ENCODE results near the gene RELL1.
"Not testable (repeated sequence)": the region's sequence is repeated elsewhere in the genome, so short reads cannot be mapped to it uniquely, and the experiment has no call there.

Gene RELL1

DNA sequence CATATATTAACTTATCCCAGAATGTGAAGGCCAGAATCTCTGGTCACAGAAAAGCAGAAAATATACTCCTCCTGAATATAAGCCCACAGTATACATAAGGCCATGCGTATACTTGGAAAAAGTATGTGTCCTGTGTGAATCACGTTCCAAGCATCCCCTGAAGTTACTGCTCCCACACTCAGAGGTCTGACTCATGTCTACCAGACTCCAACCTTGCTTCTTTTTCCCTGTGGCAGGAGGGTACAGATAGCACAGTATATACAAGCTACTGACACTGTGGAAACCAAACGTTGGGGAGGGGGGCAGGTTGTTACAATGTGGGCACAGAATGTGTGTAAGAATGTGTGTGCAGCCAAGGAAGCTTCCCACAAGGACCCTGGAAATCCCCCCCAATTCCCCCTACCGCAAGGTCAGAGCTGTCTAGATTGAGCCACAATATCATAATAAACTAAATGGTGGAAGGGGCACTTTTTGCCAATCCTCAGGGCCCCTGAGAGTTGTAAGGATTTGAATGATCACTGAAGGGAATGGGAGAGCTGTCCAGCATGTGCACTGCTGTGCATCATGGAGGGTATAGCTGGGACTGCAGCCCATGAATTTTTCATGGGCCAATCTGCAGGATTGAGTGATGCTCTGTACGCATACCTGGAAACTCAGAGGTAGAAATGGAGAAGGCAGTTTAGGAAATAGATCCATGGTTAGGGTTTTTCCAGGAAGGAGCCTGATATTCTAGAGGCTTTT lies 7.4 kb upstream of the RELL1 start:
- FAIRE-seq, result no peak
- DNase-seq (ENCODE audit: extremely low spot score, insufficient read length, low read depth), result no peak

DNA sequence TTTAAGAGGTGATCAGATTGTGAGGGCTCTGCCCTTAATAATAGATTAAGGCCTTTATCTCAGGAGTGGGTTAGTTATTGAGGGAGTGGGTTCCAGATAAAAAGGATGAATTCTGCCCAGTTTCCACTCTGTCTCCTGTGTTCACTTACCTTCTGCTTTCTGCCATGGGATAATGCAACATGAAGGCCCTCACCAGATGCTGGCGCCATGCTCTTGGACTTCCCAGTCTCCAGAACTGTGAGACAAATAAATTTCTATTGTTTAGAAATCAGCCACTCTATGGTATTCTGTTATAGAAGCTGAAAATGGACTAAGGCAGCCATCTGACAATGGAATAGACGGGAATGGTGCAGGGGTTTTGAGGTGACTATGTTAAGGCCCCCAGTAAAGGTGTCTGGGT lies 6.9 kb upstream of the RELL1 start:
- DNase-seq (ENCODE audit: extremely low spot score, insufficient read length, low read depth) (no peak), FAIRE-seq (no peak)

DNA sequence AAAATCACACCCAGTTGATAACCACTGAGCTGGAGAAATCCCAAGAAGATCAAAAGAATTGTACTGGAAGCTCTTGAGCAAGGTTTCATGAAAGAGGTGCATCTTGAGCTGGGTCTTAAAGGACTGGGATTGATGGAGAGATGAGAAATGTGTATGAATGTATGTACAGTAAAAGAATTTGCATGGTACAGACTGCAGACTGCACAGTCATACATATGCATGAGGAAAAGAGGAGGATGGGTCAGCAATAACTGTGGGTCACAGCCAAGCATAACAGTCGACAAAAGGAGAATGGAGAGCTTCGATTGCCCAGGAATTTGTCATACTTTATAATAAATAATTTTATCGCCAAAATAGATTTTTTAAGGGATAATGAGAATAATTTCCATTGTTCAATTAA lies 4.8 kb upstream of the RELL1 start:
- FAIRE-seq, result no peak
- DNase-seq (ENCODE audit: extremely low spot score, insufficient read length, low read depth), result no peak

- no peak for FAIRE-seq
- DNase-seq (ENCODE audit: extremely low spot score, insufficient read length, low read depth), result no peak
Measured at GRCh38 chr4:37689353-37690095, 3.3 kb upstream of the RELL1 start.

DNA sequence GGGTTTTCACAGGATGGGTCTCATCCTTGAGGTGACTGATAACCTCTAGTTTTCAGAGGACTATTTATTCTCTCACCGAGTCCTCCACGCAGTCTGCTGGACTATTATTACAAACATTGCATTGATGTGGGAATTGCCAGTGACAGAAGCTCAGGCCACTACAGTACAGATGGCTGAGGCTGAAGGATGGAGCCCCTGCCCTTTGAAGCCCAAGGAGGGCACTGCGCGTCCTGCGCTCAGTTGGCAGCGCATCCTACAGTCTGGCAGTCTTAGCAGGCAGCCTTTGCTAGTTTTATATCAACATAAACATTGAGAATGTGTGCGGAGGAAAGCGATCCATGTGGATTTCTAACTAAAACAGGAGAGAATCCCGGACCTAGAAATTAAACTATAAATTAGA lies 1.5 kb upstream of the RELL1 start:
- no peak for FAIRE-seq

GRCh38 chr4:37687194-37687562 lies 1.0 kb upstream of the RELL1 start:
- FAIRE-seq (no peak), DNase-seq (ENCODE audit: extremely low spot score, insufficient read length, low read depth) (no peak)

More for the DNA sequence above, 1.5 kb upstream of the RELL1 start:
- DNase-seq (ENCODE audit: extremely low spot score, insufficient read length, low read depth), result no peak

DNA sequence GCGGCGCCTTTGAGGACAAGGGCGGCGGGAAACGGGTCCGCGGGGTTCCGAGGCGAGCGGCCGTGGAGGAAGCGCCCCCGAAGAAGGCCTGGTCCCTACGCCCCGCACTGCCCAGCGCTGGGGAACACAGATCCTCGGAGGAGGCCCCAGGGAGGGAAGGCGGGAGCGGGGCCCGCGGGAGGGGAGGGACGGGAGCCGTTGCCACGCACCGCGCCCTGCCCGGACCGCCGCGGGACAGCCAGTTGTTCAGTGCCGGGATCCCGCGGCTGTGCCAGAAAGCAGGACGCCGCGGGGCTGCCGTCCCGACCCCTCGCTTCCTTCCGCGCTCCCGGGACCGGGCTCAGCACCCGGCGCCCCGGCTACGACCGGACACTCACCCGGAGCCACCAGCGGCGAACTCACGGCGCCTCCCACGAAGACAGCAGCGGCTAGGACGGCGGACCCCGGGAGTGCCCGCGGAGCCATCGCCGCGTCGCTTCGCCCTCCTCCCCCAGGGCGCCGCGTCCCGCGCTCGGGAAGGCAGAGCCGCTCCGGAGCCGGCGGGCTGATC lies 278 bp downstream of the RELL1 start:
- DNase-seq (ENCODE audit: extremely low spot score, insufficient read length, low read depth), result no peak

DNA sequence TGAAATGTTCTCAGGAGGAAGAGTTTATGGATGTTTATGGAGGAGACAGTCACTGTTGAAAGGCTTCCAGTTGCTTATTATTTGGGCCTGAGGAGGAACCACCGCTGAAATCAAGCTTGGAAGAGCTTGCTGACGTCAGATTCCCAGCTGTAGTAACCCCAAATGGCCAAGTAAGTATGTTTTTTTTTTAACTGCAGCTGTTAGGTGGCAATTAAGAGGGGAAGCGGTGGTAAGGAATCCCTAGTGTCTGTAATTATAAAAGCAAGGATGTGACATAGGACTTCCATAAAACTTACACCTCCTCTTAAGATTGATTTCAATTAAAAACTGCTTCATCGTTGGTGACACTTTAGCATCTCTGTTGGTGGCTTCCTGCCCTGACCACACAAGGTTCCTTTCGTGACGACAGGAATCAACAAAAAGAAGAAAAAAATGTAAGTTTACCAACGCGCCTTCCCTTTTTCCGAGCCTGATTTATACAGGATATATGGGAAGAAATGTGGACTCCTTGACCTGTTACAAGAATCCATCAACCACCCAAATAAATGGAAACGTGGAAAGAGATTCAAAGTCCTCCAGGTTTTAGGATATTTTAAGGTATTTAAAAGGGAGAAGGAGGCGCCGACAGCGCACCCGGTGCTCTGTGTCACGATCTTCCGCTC lies 884 bp downstream of the RELL1 start:
- DNase-seq (ENCODE audit: extremely low spot score, insufficient read length, low read depth) (no peak), FAIRE-seq (peak; percentile 76)

More for the DNA sequence above, 278 bp downstream of the RELL1 start:
- no peak for FAIRE-seq

GRCh38 chr4:37684154-37684553 lies 2.0 kb downstream of the RELL1 start:
- no peak for DNase-seq (ENCODE audit: extremely low spot score, insufficient read length, low read depth)
- no peak for FAIRE-seq

DNA sequence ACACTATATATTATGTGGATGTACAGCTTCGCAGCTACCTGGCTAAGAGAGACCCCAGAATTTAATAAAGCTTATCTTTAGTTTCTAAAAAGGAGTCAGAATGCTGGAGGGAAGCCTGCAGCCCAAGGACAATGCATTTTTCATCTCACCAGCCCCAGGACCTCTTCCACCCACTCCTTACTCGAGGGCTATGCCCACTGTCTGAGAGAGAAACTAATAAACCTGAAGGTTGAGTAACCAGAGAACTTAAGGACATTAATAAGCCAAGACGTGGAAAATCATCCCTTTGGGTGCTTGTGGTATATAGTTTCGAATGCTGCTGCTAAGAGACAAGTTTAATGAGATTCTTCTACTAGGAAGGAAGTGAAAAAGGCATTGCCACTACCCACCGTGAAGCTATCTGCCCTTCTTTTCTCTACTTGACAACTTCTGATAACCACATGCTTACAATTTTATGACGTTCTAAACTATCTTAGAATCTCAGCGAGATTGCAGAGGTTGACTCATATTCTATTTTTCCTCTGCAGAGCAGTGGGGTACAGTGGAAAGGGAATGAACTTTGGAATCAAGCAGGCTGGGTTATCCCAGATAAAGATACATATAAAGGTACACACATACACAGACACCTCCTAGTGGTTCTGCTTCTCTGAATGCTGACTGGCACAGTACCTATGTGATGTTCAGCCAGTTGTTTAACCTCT lies 3.3 kb downstream of the RELL1 start:
- no peak for DNase-seq (ENCODE audit: extremely low spot score, insufficient read length, low read depth)
- FAIRE-seq, result peak; percentile 88

GRCh38 chr4:37680089-37680488 lies 6.1 kb downstream of the RELL1 start:
- DNase-seq (ENCODE audit: extremely low spot score, insufficient read length, low read depth), result no peak
- FAIRE-seq, result no peak

DNA sequence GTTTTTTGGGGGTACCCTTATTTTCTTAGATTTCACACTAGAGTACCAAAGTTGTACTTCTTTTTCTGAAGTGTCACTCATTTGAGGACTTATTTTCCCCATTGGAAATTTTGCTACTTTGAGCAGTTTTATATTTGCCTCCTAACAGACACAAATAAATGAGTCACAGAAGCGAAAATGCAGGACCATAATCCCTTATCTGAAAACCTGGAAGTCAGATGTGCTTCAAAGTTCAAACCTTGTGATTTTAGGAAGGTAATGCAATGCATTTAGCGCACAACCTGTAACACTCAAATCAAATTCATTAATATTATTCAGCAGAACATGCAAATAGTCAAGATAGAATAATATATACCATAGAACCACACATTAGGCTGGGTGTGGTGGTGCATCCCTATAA lies 6.9 kb downstream of the RELL1 start:
- no peak for FAIRE-seq
- no peak for DNase-seq (ENCODE audit: extremely low spot score, insufficient read length, low read depth)

DNA sequence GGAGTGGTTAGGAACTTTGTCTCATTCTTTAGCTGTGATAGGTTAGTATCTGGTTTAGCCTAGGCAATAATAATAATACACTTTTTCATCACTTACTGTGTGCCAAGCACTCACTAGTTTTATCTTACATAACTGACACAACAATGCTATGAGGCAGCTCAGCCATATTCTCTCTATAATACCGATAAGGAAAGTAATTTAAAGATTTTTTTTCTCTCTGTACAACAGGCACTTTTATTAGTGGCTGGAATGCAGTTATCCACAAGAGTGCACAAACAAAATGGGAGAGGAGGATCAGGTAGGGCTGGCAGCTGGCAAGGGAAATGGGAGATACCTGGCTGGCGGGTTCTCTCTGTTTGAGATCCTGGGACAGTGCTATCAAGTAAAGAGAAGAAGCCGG lies 7.6 kb downstream of the RELL1 start:
- no peak for FAIRE-seq

DNA sequence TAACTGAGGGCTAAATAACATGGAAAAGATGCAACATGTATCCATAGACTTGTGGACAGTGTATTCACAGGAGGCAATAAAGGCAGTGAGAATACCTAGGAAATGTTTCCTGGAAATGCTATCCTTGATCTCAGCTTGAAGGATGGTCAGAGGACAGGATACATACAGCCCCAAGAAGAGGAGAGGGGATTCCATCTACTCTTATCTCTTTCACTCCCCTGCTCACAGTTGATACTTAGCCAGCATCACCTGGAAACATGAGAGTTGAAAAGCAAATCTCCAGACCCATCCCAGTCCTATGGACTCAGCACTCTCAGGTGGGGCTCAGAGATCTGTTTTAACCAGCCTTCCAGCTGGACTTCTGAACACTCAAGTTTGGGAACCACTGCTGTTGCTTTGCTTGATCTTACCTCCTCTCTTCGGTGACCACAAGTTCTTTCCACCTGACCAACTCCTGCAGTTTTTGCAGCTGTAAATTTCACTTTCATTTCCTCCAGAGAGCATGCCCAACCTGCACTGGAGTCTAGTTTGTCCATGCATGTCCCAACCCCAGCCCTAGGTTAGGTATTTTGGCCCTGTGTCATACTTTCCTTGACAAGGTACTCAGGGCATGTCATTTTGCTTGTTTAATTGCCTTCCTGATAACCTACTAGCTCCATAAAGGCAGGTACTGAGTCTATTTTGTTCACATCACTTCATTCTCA lies 10.4 kb downstream of the RELL1 start:
- no peak for DNase-seq (ENCODE audit: extremely low spot score, insufficient read length, low read depth)

More for the DNA sequence above, 7.6 kb downstream of the RELL1 start:
- DNase-seq (ENCODE audit: extremely low spot score, insufficient read length, low read depth), result no peak

DNA sequence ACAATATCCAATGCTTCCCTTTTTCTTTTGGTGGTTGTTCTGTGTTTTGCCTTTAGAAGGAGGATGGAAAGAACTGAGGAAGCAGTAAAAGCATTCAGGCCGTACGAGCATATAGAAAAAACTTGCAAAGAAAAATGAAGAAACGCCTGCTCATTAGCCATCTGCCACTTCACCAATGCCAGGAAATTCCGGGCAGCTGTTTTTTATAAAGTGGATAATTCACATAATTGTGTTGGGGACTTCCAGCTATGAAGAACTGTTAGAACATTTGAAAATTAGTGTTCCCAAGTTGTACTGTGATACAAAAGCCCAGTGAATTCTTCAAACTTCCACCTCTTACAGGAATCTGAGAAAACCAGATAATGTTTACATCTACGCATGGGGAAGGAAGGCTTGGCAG lies 11.7 kb downstream of the RELL1 start:
- FAIRE-seq (no peak), DNase-seq (ENCODE audit: extremely low spot score, insufficient read length, low read depth) (no peak)

More for the DNA sequence above, 10.4 kb downstream of the RELL1 start:
- peak; percentile 95 for FAIRE-seq

DNA sequence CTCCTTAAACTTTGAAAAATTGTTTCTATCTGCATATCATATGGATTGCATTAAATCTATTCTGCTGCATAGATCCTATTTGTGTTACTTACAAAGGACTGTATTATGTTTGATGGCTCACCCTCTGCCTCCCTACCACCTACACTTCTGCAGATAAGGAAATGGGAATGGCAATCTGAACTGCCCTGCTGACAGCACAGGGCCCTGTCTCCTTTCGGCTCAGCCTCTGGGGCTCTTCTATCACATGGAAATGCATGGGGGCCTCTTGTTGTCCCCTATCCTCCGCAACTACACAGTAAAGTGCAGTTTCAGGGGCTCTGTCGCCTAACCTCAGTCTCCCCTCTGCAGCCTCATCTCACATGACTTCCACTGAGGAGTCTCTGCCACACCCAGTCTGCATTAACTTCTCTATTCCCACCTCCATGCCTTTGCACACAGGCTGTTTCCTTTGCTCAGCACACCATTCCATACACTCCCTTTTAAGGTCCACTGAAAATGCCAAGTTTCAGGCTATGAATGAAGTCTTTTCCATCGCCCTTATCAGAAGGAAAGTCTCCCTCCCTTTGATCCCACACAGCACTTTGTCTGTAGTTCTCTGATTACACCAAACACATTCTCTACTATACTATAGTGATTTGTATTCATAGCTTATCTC lies 12.5 kb downstream of the RELL1 start:
- DNase-seq (ENCODE audit: extremely low spot score, insufficient read length, low read depth), result no peak
- no peak for FAIRE-seq

- DNase-seq (ENCODE audit: extremely low spot score, insufficient read length, low read depth), result no peak
- no peak for FAIRE-seq
Measured at GRCh38 chr4:37671072-37671471, 15.1 kb downstream of the RELL1 start.

DNA sequence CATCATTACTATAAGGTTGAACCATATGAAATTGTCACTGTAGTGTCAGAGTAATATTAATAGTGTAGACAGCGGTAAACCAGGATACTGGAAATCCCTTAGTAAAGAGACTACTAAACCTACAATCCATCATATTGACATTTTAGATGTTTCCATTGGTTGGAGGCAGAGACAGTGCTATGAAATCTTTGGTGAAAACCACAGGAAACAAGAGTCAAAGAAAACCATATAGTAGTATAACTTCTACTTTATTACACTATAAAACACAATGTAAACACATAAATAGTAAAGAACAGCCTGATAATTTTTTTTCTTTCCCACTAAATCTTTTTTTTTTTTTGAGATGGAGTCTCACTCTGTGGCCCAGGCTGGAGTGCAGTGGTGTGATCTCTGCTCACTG lies 15.9 kb downstream of the RELL1 start:
- no peak for FAIRE-seq
- DNase-seq (ENCODE audit: extremely low spot score, insufficient read length, low read depth), result no peak

DNA sequence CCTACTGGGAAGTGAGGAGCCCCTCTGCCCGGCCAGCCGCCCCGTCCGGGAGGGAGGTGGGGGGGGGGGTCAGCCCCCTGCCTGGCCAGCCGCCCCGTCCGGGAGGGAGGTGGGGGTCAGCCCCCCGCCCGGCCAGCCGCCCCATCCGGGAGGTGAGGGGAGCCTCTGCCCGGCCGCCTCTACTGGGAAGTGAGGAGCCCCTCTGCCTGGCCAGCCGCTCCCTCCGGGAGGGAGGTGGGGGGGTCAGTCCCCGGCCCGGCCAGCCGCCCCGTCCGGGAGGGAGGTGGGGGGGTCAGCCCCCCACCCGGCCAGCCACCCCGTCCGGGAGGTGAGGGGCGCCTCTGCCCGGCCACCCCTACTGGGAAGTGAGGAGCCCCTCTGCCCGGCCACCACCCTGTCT lies 17.1 kb downstream of the RELL1 start:
- DNase-seq (ENCODE audit: extremely low spot score, insufficient read length, low read depth); FAIRE-seq: not testable (repeated sequence)

Measured in GM18507 (cell line).